Neural progenitor cell (in vitro differentiated cells): ENCODE data around the gene CABP5.

Experiments
- CTCF ChIP-seq: fragments of 200-600 bp; sonication (generic); IDR thresholded peaks from 2 replicates; pipeline ENCODE4 v1.5.1; 2017; ENCODE audit warnings: antibody characterized with exemption, mild to moderate bottlenecking
- EZH2 ChIP-seq: fragments of 200-600 bp; sonication (generic); IDR thresholded peaks from 2 replicates; pipeline ENCODE4 v1.6.1; 2017; ENCODE audit warnings: antibody characterized with exemption, mild to moderate bottlenecking, moderate library complexity
- EZH2phosphoT487 ChIP-seq: fragments of 200-600 bp; sonication (generic); IDR thresholded peaks from 2 replicates; pipeline ENCODE4 v1.6.1; 2017; ENCODE audit warnings: antibody characterized with exemption

GRCh38 chr19:47994209-47994802 lies 49.6 kb downstream of the CABP5 start, which contains the start of gene ELSPBP1:
- TF ChIP-seq CTCF (no peak), EZH2phosphoT487 (no peak), EZH2 (no peak)
